Chondrocyte (in vitro differentiated cells): ENCODE data around the gene SULF2. TPM values are rescaled to one million over a fixed set of nuclear protein-coding genes. Genes with fewer than 3 reads are reported as not detected.

Source experiments
- DNase-seq: peaks from one replicate; pipeline ENCODE4 v3.0.0; 2021; ENCODE audit warnings: mixed read lengths, low spot score
- H3K27ac Mint-ChIP-seq: one replicate; pipeline ENCODE4 v1.8.0; 2021; ENCODE audit warnings: mild to moderate bottlenecking, moderate library complexity, mixed read lengths; ENCODE audit not compliant: unreplicated experiment
- H3K27me3 Mint-ChIP-seq: 2 replicates; pipeline ENCODE4 v1.8.0; 2021; ENCODE audit warnings: low read depth, mixed read lengths
- H3K36me3 Mint-ChIP-seq: 2 replicates; pipeline ENCODE4 v1.8.0; 2021; ENCODE audit warnings: low read depth, mixed read lengths
- H3K4me1 Mint-ChIP-seq: 2 replicates; pipeline ENCODE4 v1.8.0; 2021; ENCODE audit warnings: low read depth, mild to moderate bottlenecking, mixed read lengths
- H3K4me3 Mint-ChIP-seq: one replicate; pipeline ENCODE4 v1.8.0; 2021; ENCODE audit warnings: mild to moderate bottlenecking, moderate library complexity, mixed read lengths; ENCODE audit not compliant: unreplicated experiment
- H3K9me3 Mint-ChIP-seq: 2 replicates; pipeline ENCODE4 v1.8.0; 2021; ENCODE audit warnings: low read depth, mixed read lengths
- CTCF ChIP-seq: fragments of 200-600 bp; sonication (generic); IDR thresholded peaks from 2 replicates; pipeline ENCODE4 v1.5.0; 2021; ENCODE audit warnings: antibody characterized with exemption, mild to moderate bottlenecking, moderate library complexity
- total RNA-seq: library from RNA; stranded (reverse); gene quantifications from 3 replicates; pipeline ENCODE4 v1.2.1, GENCODE V29; 2021

Gene SULF2
- total RNA-seq, 1 donor from 2014 or later = 82.4 TPM

GRCh38 chr20:47612670-47613069 is 172.6 kb downstream of the SULF2 start:
- H3K27me3 Mint-ChIP-seq = no peaks in the 10 kb centered on the region
- no peaks in the 10 kb centered on the region for H3K9me3 Mint-ChIP-seq
- no peak overlapping the region for H3K4me3 Mint-ChIP-seq
- DNase-seq = no peak
- H3K4me1 Mint-ChIP-seq = peaks cover 25% of the 10 kb centered on the region
- no peaks in the 10 kb centered on the region for H3K36me3 Mint-ChIP-seq
- H3K27ac Mint-ChIP-seq = no peak overlapping the region
- TF ChIP-seq CTCF = no peak

- no peak for DNase-seq
- no peak for TF ChIP-seq CTCF
- H3K27ac Mint-ChIP-seq = no peak overlapping the region
- H3K36me3 Mint-ChIP-seq = no peaks in the 10 kb centered on the region
- H3K9me3 Mint-ChIP-seq = no peaks in the 10 kb centered on the region
- no peak overlapping the region for H3K4me3 Mint-ChIP-seq
- H3K4me1 Mint-ChIP-seq = peaks cover 32% of the 10 kb centered on the region
- no peaks in the 10 kb centered on the region for H3K27me3 Mint-ChIP-seq
Measured at GRCh38 chr20:47611785-47612184, 173.5 kb downstream of the SULF2 start.

GRCh38 chr20:47610945-47611250 is 174.4 kb downstream of the SULF2 start:
- Mint-ChIP-seq H3K4me1 (peaks cover 35% of the 10 kb centered on the region), H3K27ac (peak overlapping the region; percentile 92), H3K27me3 (no peaks in the 10 kb centered on the region), H3K4me3 (no peak overlapping the region), H3K36me3 (no peaks in the 10 kb centered on the region), H3K9me3 (no peaks in the 10 kb centered on the region)
- DNase-seq = no peak
- TF ChIP-seq CTCF = no peak

- peaks cover 35% of the 10 kb centered on the region for H3K4me1 Mint-ChIP-seq
- TF ChIP-seq CTCF = no peak
- peak overlapping the region; percentile 34 for H3K4me3 Mint-ChIP-seq
- no peaks in the 10 kb centered on the region for H3K36me3 Mint-ChIP-seq
- peak overlapping the region; percentile 92 for H3K27ac Mint-ChIP-seq
- no peaks in the 10 kb centered on the region for H3K27me3 Mint-ChIP-seq
- DNase-seq = no peak
- no peaks in the 10 kb centered on the region for H3K9me3 Mint-ChIP-seq
Measured at GRCh38 chr20:47610247-47610944, 174.9 kb downstream of the SULF2 start.

GRCh38 chr20:47609001-47609400 is 176.3 kb downstream of the SULF2 start:
- H3K27me3 Mint-ChIP-seq = no peaks in the 10 kb centered on the region
- no peak for TF ChIP-seq CTCF
- no peaks in the 10 kb centered on the region for H3K36me3 Mint-ChIP-seq
- H3K4me1 Mint-ChIP-seq = peaks cover 33% of the 10 kb centered on the region
- DNase-seq = no peak
- no peaks in the 10 kb centered on the region for H3K9me3 Mint-ChIP-seq
- no peak overlapping the region for H3K27ac Mint-ChIP-seq
- no peak overlapping the region for H3K4me3 Mint-ChIP-seq
